ENCODE data around the gene TMEM164.
A peak's percentile ranks its signal among the peaks of the same experiment; 100 is the strongest.

Gene TMEM164

DNA sequence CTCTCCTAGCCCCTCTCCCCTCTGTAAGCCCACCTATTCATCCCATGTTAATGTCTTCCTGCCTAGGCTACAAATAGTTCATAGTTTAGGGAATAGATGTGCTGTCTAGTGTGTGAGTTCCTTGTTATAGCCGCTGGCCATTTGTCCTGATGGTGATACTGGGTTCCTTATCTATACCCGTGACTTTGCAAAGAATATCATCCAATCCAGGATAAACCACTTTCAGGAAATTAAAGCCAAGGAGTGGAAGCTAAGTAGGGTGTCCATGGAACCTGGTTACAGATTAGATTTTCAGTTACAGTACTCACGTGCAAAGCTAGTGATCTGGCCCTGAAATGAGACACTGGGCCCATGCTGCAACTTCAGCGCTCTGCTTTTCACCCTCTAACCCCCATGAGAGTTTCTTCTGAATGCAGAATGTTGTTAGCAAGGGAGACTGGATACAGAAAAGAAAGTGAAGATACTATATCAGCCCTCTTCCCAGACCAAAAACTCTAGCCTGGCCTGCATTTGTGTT lies 111.4 kb downstream of the TMEM164 start:
- in situ Hi-C loops (cut with MboI; ENCODE audit: low pct_unique_long_range_greater_than_20kb, low sequenced_read_pairs): no loop called here
- no peak for DNase-seq

DNA sequence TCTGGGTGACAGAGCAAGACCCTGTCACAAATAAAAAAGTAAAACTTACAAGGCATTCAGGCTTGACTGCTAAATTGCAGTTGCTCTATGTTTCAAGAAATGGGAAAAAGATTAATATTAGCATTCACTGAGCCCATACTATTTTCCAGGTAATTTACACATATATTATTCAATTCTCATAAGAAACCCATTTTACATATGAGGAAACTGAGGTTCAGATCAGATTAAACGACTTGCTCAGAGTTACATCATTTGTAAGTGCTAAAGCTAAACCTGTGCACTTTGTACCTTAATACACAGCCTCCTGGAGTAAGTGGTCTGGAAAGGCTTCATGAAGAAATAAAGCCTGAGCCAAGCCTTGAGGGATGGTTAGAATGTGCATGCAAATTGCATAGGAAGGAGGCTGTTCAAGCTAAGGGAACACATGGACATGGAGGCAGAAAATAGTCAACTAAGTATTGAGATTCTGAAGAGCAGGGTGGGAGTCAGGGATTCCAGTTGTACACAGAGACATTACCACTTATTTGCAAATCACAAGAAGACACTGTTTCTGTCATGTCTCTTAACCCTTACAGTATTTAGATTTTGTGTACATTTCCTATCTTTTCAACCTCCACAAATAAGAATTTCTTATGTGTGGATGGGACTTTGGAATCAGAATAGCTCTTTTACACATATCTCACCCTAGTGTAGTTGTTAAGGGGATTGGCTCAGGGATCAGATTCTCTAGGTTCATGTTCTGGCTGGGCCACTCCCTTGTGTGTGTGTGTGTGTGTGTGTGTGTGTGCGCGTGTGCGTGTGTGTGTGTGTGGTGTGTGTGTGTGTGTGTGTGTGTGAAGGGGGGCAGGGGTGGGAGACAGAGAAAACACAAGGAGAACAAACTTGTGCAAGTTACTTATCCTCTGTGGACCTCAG lies 113.4 kb downstream of the TMEM164 start:
- in situ Hi-C loops (cut with MboI; ENCODE audit: low pct_unique_long_range_greater_than_20kb, low sequenced_read_pairs): no loop called here
- DNase-seq: no peak

- in situ Hi-C loops (cut with MboI; ENCODE audit: low pct_unique_long_range_greater_than_20kb, low sequenced_read_pairs): no loop called here
These were observed 115.6 kb downstream of the TMEM164 start for GRCh38 chrX:110118530-110118929.

DNA sequence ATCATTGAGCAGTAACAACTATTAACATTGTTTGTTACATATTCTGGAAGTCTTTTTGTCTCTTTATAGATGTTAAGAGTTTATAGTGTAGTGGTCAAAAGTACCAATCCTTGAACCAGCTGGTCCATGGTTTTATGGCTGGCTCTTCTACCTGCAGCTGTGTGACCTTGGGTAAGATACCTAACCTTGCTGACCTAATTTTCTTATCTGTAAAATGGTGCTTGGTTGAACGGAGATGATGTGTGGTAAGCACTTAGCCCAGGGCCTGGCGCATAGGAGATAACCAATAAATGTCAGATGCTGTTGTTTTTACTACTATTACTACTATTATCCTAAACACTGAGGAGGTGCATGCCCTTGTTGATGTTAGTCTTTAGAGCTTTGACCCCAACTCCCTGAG lies 116.6 kb downstream of the TMEM164 start:
- in situ Hi-C loops (cut with MboI; ENCODE audit: low pct_unique_long_range_greater_than_20kb, low sequenced_read_pairs): no loop called here
- DNase-seq: no peak

More at GRCh38 chrX:110118530-110118929, 115.6 kb downstream of the TMEM164 start:
- no peak for DNase-seq

DNA sequence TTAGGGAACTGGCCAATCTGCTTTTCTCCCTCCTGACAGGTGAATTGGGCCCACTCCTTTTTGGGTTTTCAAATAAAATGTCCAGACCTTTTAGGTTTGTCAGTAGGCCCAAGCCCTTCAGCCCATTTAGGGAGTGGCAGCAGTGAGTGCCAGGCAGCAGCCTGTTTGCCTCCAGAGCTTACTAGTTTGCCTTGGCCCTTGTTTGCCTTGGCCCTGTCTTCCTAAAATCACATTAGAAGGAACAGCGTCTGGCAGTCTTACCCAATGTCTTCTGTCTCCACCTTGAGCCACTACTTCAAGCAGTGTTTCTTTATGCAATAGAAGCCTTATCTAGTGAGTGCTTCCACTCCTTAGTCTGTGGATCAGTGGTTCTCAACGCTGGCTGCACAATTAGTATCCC lies 117.1 kb downstream of the TMEM164 start:
- in situ Hi-C loops (cut with MboI; ENCODE audit: low pct_unique_long_range_greater_than_20kb, low sequenced_read_pairs): loop anchor here (10.0 kb wide), 1 partner anchor 215 kb away; no protein-coding TSS in a partner anchor
- DNase-seq: no peak

DNA sequence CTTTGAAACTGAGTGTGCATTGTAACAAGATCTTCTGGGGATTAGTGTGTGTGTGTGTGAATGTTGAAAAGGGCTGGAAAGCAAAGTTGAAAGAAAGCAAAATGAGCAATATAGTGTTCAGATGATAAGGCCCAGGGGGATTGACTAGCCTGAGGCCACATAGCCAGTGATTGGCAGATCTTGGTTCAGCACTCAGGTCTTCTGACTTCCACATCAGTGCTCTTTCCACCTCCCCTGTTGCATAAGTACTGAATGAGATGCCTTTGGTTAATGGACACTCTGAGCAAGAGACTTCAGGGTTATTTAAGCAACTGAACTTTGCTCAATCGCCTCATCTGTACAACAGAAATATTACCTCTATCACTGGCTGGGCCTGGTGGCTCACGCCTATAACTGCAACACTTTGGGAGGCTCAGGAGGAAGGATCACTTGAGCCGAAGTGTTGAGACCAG lies 120.4 kb downstream of the TMEM164 start:
- in situ Hi-C loops (cut with MboI; ENCODE audit: low pct_unique_long_range_greater_than_20kb, low sequenced_read_pairs): loop anchor here (10.0 kb wide), 1 partner anchor 219 kb away; no protein-coding TSS in a partner anchor
- DNase-seq: no peak

GRCh38 chrX:110125446-110126162 lies 122.7 kb downstream of the TMEM164 start:
- in situ Hi-C loops (cut with MboI; ENCODE audit: low pct_unique_long_range_greater_than_20kb, low sequenced_read_pairs): loop anchor here (10.0 to 25.0 kb wide), 2 partner anchors 221 to 638 kb away; partner anchors contain the start of gene GUCY2F
- peak; percentile 32 for DNase-seq

- DNase-seq: no peak
- in situ Hi-C loops (cut with MboI; ENCODE audit: low pct_unique_long_range_greater_than_20kb, low sequenced_read_pairs): loop anchor here (25.0 kb wide), 1 partner anchor 644 kb away; the partner anchor contains the start of gene GUCY2F
These were observed 128.1 kb downstream of the TMEM164 start for GRCh38 chrX:110131031-110131430.

GRCh38 chrX:110132450-110133114 lies 129.7 kb downstream of the TMEM164 start:
- in situ Hi-C loops (cut with MboI; ENCODE audit: low pct_unique_long_range_greater_than_20kb, low sequenced_read_pairs): loop anchor here (25.0 kb wide), 1 partner anchor 645 kb away; the partner anchor contains the start of gene GUCY2F
- no peak for DNase-seq

DNA sequence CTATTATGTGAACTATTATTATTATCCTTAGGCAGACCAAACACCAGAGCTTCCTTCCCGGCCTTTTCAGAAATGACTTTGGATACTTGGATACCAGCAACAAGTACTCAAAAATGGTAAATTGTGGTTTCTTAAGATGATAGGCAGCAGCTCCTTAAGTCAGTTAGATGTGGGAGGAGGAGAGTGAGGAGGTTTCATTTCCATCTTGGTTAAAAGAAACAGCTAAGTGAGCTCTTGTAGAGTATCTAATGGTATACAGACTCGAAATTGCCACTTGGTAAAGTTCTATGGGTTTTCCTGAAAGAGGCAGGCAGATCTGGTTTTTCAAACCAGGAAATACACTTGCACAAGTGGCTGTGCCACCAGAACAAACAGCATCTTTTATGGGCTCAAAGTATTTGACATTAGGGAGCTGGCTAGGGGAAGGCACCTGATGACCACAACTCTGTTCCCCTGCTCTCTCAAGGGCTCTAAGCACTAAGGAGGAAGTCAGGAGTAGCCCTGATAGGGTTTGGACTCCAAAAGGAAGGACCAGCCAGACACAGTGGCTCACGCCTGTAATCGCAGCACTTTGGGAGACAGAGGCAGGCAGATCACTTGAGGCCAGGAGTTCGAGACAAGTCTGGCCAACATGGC lies 130.9 kb downstream of the TMEM164 start:
- in situ Hi-C loops (cut with MboI; ENCODE audit: low pct_unique_long_range_greater_than_20kb, low sequenced_read_pairs): loop anchor here (25.0 kb wide), 1 partner anchor 647 kb away; the partner anchor contains the start of gene GUCY2F
- no peak for DNase-seq

- DNase-seq: no peak
- in situ Hi-C loops (cut with MboI; ENCODE audit: low pct_unique_long_range_greater_than_20kb, low sequenced_read_pairs): loop anchor here (25.0 kb wide), 1 partner anchor 648 kb away; the partner anchor contains the start of gene GUCY2F
These were observed 132.7 kb downstream of the TMEM164 start for GRCh38 chrX:110135618-110136017.

DNA sequence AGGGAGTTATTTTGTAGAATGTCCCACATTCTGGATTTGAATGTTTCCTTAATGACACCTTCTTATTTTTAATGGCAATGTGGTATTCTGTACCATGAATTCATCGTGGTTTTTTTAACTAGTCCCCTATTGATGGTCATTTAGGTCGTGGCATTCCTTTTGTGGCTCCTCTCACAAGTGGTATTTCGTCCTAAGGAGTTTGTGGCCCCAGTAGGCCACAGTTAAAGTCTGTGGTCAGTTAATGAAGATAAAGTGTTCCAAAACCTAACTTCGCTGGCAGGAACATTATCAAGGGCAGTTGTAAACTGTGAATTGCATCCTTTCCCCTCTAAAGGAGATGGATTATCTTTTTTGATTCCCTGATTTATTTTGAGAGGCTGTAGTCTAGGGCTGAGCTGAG lies 133.2 kb downstream of the TMEM164 start:
- in situ Hi-C loops (cut with MboI; ENCODE audit: low pct_unique_long_range_greater_than_20kb, low sequenced_read_pairs): loop anchor here (25.0 kb wide), 1 partner anchor 649 kb away; the partner anchor contains the start of gene GUCY2F
- no peak for DNase-seq

DNA sequence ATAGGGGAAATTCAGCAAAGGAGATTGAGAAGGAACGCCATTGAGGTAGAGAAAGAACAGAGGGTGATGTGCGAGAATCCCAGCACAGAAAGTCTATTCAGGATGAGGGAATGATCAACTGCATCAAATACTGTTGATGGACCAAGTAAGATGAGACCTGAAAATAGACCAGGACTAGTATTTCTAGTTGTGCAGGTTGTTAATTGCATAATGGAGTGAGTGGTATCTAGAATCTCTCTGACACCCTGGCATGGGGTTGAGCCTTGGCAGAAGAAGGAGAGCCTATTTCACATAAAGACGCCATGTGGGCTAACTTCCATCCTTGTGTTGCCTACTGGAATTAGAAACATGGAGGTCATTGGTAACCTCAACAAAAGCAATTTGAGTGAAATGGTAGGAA lies 135.6 kb downstream of the TMEM164 start:
- in situ Hi-C loops (cut with MboI; ENCODE audit: low pct_unique_long_range_greater_than_20kb, low sequenced_read_pairs): loop anchor here (25.0 kb wide), 1 partner anchor 651 kb away; the partner anchor contains the start of gene GUCY2F
- DNase-seq: no peak

DNA sequence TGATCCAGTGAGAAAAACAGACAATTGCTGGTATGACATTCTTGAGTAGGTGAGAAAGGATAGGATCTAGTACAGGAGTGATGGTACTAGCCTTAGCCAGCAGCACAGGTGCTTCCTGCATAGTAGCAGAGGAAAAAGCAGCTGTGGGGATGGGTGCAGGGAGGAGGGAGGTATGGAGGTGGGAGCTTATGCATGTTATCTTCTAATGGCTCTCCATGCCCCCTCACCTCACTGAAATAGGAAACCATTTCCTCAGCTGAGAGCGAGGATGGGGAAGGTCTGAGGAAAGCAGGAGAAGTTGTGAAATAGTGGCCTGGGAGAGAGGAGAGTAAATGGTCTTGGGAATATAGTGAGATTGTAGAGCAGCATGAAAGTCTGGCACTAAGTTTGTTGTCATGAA lies 136.3 kb downstream of the TMEM164 start:
- in situ Hi-C loops (cut with MboI; ENCODE audit: low pct_unique_long_range_greater_than_20kb, low sequenced_read_pairs): loop anchor here (25.0 kb wide), 1 partner anchor 652 kb away; the partner anchor contains the start of gene GUCY2F
- DNase-seq: no peak

DNA sequence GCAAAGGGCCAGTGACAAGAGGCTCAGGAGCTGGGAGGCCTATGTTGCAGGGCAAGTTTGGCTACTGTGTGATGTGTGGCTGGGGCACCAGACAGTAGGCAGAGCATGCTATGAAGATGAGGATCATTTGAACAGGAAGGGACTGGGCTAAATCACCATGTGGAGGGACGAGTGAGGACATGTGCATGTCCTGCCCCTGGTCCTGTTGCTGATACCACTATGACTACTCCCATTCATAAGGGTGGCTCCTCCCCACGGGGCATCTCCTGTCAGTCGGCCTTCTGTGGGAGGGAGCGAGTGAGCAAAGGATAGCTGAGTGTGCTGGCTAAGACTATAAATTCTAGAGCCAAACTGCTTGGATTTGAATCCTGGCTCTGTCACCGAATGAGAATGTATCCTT lies 139.2 kb downstream of the TMEM164 start:
- in situ Hi-C loops (cut with MboI; ENCODE audit: low pct_unique_long_range_greater_than_20kb, low sequenced_read_pairs): loop anchor here (25.0 kb wide), 1 partner anchor 655 kb away; the partner anchor contains the start of gene GUCY2F
- no peak for DNase-seq

DNA sequence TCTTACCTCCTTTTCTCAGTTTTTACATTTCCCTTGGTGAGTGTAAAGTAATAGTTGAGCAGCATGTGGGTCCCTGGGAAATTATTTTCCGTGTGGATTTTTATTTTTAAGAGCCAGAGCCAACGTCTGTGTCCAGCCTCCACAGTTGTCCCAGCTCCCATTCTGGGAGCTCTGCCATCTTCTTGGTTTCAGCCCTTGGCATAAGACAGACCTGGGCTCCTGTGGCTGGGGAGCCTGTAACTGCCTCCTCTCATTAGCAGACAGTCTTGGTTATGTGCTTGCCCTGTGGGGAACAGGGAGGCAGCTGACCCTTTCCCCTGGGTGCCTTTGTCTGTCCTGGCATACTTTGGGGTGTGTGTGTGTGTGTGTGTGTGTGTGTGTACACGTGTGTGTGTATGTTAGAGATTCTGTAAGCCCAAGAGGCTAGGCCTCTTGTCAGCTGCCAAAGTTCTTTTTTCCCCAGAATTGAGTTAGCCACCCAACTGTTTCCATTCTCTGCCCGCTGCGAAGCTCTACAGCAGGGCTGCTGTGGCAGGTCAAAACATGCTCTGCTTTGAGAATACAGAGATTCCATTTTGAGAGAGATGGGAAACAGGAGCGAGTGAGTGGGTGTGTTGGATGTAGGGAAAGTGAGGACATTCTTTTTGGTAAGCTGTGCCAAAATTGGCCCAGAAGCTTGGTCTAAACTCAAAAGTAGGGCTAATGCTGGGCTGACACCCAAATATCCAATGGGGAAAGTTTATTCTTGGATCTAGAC lies 140.7 kb downstream of the TMEM164 start:
- no peak for DNase-seq
- in situ Hi-C loops (cut with MboI; ENCODE audit: low pct_unique_long_range_greater_than_20kb, low sequenced_read_pairs): loop anchor here (25.0 kb wide), 1 partner anchor 656 kb away; the partner anchor contains the start of gene GUCY2F

- no peak for DNase-seq
- in situ Hi-C loops (cut with MboI; ENCODE audit: low pct_unique_long_range_greater_than_20kb, low sequenced_read_pairs): loop anchor here (25.0 kb wide), 1 partner anchor 658 kb away; the partner anchor contains the start of gene GUCY2F
These were observed 142.4 kb downstream of the TMEM164 start for GRCh38 chrX:110145311-110145710.

Data from KBM-7 (cell line).